Measurements from ENCODE around the gene PYGB.

PYGB gene

GRCh38 chr20:25344634-25345033 is 96.7 kb downstream of the PYGB start:
- Histone ChIP-seq H3K9me3 (ENCODE audit: control extremely low read depth in 1 of 5, control insufficient read depth in 4 of 5, insufficient read depth in 2 of 5, low read depth in 1 of 5, low read length in 4 of 5) (no peaks in the 10 kb centered on the region), H3K4me3 (ENCODE audit: control insufficient read depth in 1 of 7, extremely low read depth in 1 of 7, insufficient read depth in 4 of 7, low read depth in 2 of 7, low read length in 6 of 7) (no peak overlapping the region), H3K4me1 (ENCODE audit: control extremely low read depth in 1 of 4, control insufficient read depth in 4 of 4, insufficient read depth in 4 of 4, low read length in 3 of 4) (peaks cover 0 to 3% (median 0%) of the 10 kb centered on the region in 4 experiments), H3K27ac (ENCODE audit: insufficient read depth in 1 of 2, low read depth in 1 of 2, low read length in 2 of 2, poor library complexity in 1 of 2, severe bottlenecking in 2 of 2) (no peak overlapping the region), H3K27me3 (replicated peaks in 2 of 5; ENCODE audit: control insufficient read depth in 4 of 5, insufficient read depth in 5 of 5, low read length in 4 of 5) (no peaks in the 10 kb centered on the region), H3K36me3 (ENCODE audit: control insufficient read depth in 4 of 4, insufficient read depth in 4 of 4, low read length in 3 of 4) (peaks cover 0 to 4% (median 0%) of the 10 kb centered on the region in 4 experiments)
- POLR2A ChIA-PET: no interaction called here
- WGBS (ENCODE audit: insufficient coverage): 100% methylated on average over 1 of the region's 3 CpGs
- DNase-seq: no peak
- CTCF ChIA-PET: interaction anchor here (2.4 kb wide), 1 partner anchor 22 kb away, joined by 6 read pairs; no protein-coding TSS in a partner anchor

- no CpG with 5 or more reads among the region's 1 CpG for WGBS (ENCODE audit: insufficient coverage)
- Histone ChIP-seq H3K27me3 (replicated peaks in 2 of 5; ENCODE audit: control insufficient read depth in 4 of 5, insufficient read depth in 5 of 5, low read length in 4 of 5) (no peaks in the 10 kb centered on the region), H3K4me3 (ENCODE audit: control insufficient read depth in 1 of 7, extremely low read depth in 1 of 7, insufficient read depth in 4 of 7, low read depth in 2 of 7, low read length in 6 of 7) (no peak overlapping the region), H3K4me1 (ENCODE audit: control extremely low read depth in 1 of 4, control insufficient read depth in 4 of 4, insufficient read depth in 4 of 4, low read length in 3 of 4) (peaks cover 0 to 3% (median 0%) of the 10 kb centered on the region in 4 experiments), H3K36me3 (ENCODE audit: control insufficient read depth in 4 of 4, insufficient read depth in 4 of 4, low read length in 3 of 4) (peaks cover 0 to 1% (median 0%) of the 10 kb centered on the region in 4 experiments), H3K9me3 (ENCODE audit: control extremely low read depth in 1 of 5, control insufficient read depth in 4 of 5, insufficient read depth in 2 of 5, low read depth in 1 of 5, low read length in 4 of 5) (peaks cover 0 to 3% (median 0%) of the 10 kb centered on the region in 5 experiments), H3K27ac (ENCODE audit: insufficient read depth in 1 of 2, low read depth in 1 of 2, low read length in 2 of 2, poor library complexity in 1 of 2, severe bottlenecking in 2 of 2) (no peak overlapping the region)
- no peak for DNase-seq
- ChIA-PET POLR2A (interaction anchor here (0.6 kb wide), 1 partner anchor 309 kb away, joined by 9 read pairs; no protein-coding TSS in a partner anchor), CTCF (interaction anchor here (2.3 kb wide), 1 partner anchor 9 kb away, joined by 8 read pairs; no protein-coding TSS in a partner anchor)
Observed at GRCh38 chr20:25345721-25346120, 97.8 kb downstream of the PYGB start.

- Histone ChIP-seq H3K36me3 (ENCODE audit: control insufficient read depth in 4 of 4, insufficient read depth in 4 of 4, low read length in 3 of 4) (no peaks in the 10 kb centered on the region), H3K4me1 (ENCODE audit: control extremely low read depth in 1 of 4, control insufficient read depth in 4 of 4, insufficient read depth in 4 of 4, low read length in 3 of 4) (peaks cover 0 to 3% (median 0%) of the 10 kb centered on the region in 4 experiments), H3K27me3 (replicated peaks in 2 of 5; ENCODE audit: control insufficient read depth in 4 of 5, insufficient read depth in 5 of 5, low read length in 4 of 5) (no peaks in the 10 kb centered on the region), H3K9me3 (ENCODE audit: control extremely low read depth in 1 of 5, control insufficient read depth in 4 of 5, insufficient read depth in 2 of 5, low read depth in 1 of 5, low read length in 4 of 5) (peaks cover 0 to 3% (median 0%) of the 10 kb centered on the region in 5 experiments), H3K4me3 (ENCODE audit: control insufficient read depth in 1 of 7, extremely low read depth in 1 of 7, insufficient read depth in 4 of 7, low read depth in 2 of 7, low read length in 6 of 7) (no peak overlapping the region), H3K27ac (ENCODE audit: insufficient read depth in 1 of 2, low read depth in 1 of 2, low read length in 2 of 2, poor library complexity in 1 of 2, severe bottlenecking in 2 of 2) (no peak overlapping the region)
- no peak for DNase-seq
- ChIA-PET POLR2A (no interaction called here), CTCF (interaction anchor here (0.8 to 2.3 kb wide), 2 partner anchors 10 to 11 kb away, joined by 3 to 8 read pairs; no protein-coding TSS in a partner anchor)
- WGBS (ENCODE audit: insufficient coverage): 100% methylated on average over 1 of the region's 6 CpGs
Observed at GRCh38 chr20:25346349-25346748, 98.5 kb downstream of the PYGB start.
